ENCODE measurements around the gene LRRC36. TPM values are rescaled to one million over a fixed set of nuclear protein-coding genes. Genes with fewer than 3 reads are reported as not detected.

The LRRC36 gene
- total RNA-seq, 1 donor from 2014 or later, result 42.1 TPM

DNA sequence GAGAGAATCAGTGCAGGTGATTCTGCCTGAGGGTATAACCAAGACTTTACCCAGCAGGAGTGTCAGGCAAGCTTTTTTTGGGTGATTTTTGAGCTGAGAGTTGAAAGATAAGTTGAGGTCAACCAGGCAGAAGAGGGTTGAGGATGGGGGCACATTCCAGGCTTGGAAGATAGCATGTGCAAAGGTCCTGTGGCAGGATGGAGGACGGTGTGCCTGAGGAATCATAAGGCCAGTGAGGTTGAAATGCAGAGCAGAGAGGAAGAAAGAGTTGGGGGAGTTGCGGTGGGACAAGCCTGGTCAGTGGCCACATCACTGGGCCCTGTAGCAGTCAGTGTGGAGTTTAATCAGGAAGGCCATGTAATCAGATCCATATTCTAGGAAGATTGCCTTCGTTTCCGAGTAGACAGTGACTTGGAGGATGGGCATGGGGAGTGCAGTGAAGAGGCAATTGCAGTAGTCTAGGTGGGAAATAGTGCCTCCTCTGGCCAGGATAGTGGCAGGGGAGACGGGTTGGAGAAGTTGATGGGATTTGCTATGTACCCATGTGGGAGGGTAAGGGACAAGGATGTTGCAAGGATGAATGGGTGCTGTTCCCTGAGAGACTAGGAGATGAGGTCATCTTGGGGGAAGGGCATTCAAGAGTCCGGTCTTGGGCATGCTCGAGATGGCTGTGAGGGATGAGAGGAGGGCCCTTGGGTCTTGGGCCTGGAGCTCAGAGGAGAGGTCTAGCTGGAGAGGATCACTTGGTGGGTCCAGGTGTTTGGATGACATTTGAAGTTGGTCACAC lies 43.4 kb upstream of the LRRC36 start:
- no peak overlapping the region for H3K4me3 ChIP-seq
- TF ChIP-seq, protein P1, sequence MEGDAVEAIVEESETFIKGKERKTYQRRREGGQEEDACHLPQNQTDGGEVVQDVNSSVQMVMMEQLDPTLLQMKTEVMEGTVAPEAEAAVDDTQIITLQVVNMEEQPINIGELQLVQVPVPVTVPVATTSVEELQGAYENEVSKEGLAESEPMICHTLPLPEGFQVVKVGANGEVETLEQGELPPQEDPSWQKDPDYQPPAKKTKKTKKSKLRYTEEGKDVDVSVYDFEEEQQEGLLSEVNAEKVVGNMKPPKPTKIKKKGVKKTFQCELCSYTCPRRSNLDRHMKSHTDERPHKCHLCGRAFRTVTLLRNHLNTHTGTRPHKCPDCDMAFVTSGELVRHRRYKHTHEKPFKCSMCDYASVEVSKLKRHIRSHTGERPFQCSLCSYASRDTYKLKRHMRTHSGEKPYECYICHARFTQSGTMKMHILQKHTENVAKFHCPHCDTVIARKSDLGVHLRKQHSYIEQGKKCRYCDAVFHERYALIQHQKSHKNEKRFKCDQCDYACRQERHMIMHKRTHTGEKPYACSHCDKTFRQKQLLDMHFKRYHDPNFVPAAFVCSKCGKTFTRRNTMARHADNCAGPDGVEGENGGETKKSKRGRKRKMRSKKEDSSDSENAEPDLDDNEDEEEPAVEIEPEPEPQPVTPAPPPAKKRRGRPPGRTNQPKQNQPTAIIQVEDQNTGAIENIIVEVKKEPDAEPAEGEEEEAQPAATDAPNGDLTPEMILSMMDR (IDR thresholded peaks at IDR 0.05), result no peak
- H3K36me3 ChIP-seq, result peaks cover 12% of the 10 kb centered on the region
- ATAC-seq, result no peak
- intact Hi-C loops (cut with DNase I), result no loop called here
- H3K9me3 ChIP-seq, result no peaks in the 10 kb centered on the region
- DNase-seq, result peak; percentile 1
- H3K27ac ChIP-seq, result no peak overlapping the region
- H3K4me1 ChIP-seq, result peaks cover 13% of the 10 kb centered on the region
- H3K27me3 ChIP-seq (ENCODE audit: low read depth), result no peaks in the 10 kb centered on the region

DNA sequence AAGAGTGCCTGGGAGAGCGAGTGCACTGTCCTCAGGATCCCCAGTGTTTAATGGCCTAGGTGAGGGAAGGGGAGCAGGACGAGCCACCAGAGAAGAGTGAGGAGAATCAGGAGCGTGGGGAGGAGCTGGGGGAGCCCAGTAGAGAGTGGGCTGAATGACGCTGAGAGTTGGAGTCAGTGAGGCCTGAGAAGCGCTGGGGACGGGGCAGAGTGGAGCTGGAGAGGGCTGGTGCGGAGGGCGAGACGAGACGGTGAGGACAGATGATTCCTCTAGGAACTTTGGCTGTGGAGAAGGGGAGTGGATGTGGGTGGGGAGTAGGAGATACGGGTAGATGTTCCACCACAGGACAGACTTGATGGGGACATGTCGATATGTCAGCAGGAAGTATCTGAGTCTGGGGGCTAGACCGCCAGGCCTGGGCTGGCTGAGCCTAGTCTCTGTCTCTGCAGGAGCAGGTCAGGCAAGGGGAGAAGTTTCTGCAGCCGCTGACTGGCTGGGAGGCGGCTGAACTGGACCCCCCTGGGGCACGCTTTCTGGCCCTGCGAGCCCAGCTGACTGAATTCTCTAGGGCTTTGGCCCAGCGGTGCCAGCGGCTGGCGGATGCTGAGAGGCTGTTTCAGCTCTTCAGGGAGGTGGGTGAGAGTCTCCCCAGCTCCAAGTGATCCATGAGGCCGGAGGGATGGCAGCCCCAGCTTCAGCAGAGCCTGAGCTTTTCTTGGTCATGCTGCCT lies 42.6 kb upstream of the LRRC36 start:
- DNase-seq, result peak; percentile 24
- ATAC-seq, result no peak
- no peak overlapping the region for H3K27ac ChIP-seq
- TF ChIP-seq, protein P1 (IDR thresholded peaks at IDR 0.05), result no peak
- no peaks in the 10 kb centered on the region for H3K27me3 ChIP-seq (ENCODE audit: low read depth)
- H3K4me3 ChIP-seq, result no peak overlapping the region
- H3K36me3 ChIP-seq, result peaks cover 12% of the 10 kb centered on the region
- H3K9me3 ChIP-seq, result no peaks in the 10 kb centered on the region
- intact Hi-C loops (cut with DNase I), result no loop called here
- peaks cover 6% of the 10 kb centered on the region for H3K4me1 ChIP-seq

DNA sequence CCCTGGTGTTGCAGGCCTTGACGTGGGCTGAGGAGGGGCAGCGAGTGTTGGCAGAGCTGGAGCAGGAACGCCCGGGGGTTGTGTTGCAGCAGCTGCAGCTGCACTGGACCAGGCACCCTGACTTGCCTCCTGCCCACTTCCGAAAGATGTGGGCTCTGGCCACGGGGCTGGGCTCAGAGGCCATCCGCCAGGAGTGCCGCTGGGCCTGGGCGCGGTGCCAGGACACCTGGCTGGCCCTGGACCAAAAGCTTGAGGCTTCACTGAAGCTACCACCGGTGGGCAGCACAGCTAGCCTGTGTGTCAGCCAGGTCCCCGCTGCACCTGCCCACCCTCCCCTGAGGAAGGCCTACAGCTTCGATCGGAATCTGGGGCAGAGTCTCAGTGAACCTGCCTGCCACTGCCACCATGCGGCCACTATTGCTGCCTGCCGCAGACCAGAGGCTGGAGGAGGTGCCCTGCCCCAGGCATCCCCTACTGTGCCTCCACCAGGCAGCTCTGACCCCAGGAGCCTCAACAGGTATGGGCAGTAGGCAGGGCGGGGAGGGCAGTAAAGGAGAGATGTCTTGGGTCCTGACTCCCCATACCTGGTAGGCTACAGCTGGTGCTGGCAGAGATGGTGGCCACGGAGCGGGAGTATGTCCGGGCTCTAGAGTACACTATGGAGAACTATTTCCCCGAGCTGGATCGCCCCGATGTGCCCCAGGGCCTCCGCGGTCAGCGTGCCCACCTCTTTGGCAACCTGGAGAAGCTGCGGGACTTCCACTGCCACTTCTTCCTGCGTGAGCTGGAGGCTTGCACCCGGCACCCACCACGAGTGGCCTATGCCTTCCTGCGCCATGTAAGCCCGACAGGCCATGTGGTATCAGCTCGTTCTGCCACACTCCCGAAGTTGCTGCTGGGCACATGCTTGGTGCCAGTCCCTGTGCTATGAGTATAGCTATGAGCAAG lies 41.6 kb upstream of the LRRC36 start:
- TF ChIP-seq, protein P1 (IDR thresholded peaks at IDR 0.05), result peak; percentile 25
- intact Hi-C loops (cut with DNase I), result no loop called here
- peaks cover under 1% of the 10 kb centered on the region for H3K4me1 ChIP-seq
- ATAC-seq (peak; percentile 44 to 73), DNase-seq (peak; percentile 24)
- H3K36me3 ChIP-seq, result peaks cover 12% of the 10 kb centered on the region
- H3K4me3 ChIP-seq, result no peak overlapping the region
- H3K27me3 ChIP-seq (ENCODE audit: low read depth), result no peaks in the 10 kb centered on the region
- no peaks in the 10 kb centered on the region for H3K9me3 ChIP-seq
- H3K27ac ChIP-seq, result no peak overlapping the region

DNA sequence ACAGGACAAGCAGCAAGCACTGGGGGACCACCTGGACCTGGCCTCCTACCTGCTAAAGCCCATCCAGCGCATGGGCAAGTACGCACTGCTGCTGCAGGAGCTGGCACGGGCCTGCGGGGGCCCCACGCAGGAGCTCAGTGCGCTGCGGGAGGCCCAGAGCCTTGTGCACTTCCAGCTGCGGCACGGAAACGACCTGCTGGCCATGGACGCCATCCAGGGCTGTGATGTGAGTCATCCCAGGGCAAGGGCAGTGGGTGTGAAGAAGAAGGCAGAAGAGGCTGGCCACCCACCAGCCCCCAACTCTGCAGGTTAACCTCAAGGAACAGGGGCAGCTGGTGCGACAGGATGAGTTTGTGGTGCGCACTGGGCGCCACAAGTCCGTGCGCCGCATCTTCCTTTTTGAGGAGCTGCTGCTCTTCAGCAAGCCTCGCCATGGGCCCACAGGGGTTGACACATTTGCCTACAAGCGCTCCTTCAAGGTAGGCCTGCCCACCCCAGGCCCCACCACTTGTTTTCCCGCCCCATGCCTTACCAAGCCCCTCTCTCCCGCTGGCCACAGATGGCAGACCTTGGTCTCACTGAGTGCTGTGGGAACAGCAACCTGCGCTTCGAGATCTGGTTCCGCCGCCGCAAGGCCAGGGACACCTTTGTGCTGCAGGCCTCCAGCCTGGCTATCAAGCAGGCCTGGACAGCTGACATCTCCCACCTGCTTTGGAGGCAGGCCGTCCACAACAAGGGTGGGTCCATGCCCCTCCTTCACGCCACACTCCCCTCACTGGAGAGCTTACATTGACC lies 40.0 kb upstream of the LRRC36 start:
- Histone ChIP-seq H3K36me3 (peaks cover 12% of the 10 kb centered on the region), H3K4me1 (no peaks in the 10 kb centered on the region), H3K27ac (no peak overlapping the region), H3K4me3 (no peak overlapping the region), H3K27me3 (ENCODE audit: low read depth) (no peaks in the 10 kb centered on the region), H3K9me3 (no peaks in the 10 kb centered on the region)
- intact Hi-C loops (cut with DNase I), result no loop called here
- TF ChIP-seq, protein P1 (IDR thresholded peaks at IDR 0.05), result no peak
- DNase-seq, result no peak
- no peak for ATAC-seq

All from lower lobe of right lung (tissue), 2 donors.